Activated CD8-positive, alpha-beta T cell treated with anti-CD3 and anti-CD28 coated beads, Interleukin-2, amount 10 ng/mL, durations not matched to agents 7 days and 5 days (primary cell): ENCODE measurements around the gene UBTD1. TPM values are rescaled to one million over a fixed set of nuclear protein-coding genes. Genes with fewer than 3 reads are reported as not detected.

ENCODE experiments used
- ATAC-seq: fragments of 150-1000 bp; cut with Tn5 transposase; one replicate; pipeline ENCODE4 v1.10.0; 2021; ENCODE audit warnings: moderate library complexity
- CTCF ChIA-PET: fragments of 350-600 bp; sonication (Branson Sonifier 250); formaldehyde crosslinking; loops from one replicate; lab custom pipeline; 2021; ENCODE audit warnings: antibody characterized with exemption; lab: Charles Lee
- POLR2A ChIA-PET: fragments of 350-600 bp; sonication (Branson Sonifier 250); formaldehyde crosslinking; loops from one replicate; lab custom pipeline; 2021; ENCODE audit warnings: antibody characterized with exemption; lab: Charles Lee
- DNase-seq: peaks from one replicate; pipeline ENCODE4 v3.0.0-alpha.2; 2020
- H3K27ac Mint-ChIP-seq: one replicate; pipeline ENCODE4 v1.8.0; 2021; ENCODE audit warnings: mild to moderate bottlenecking, mixed read lengths
- H3K27me3 Mint-ChIP-seq: one replicate; pipeline ENCODE4 v1.8.0; 2021; ENCODE audit warnings: low read depth, mixed read lengths
- H3K36me3 Mint-ChIP-seq: one replicate; pipeline ENCODE4 v1.8.0; 2021; ENCODE audit warnings: low read depth, mixed read lengths
- H3K4me1 Mint-ChIP-seq: one replicate; pipeline ENCODE4 v1.8.0; 2021; ENCODE audit warnings: low read depth, mixed read lengths
- H3K4me3 Mint-ChIP-seq: one replicate; pipeline ENCODE4 v1.8.0; 2021; ENCODE audit warnings: mild to moderate bottlenecking, mixed read lengths
- H3K9me3 Mint-ChIP-seq: one replicate; pipeline ENCODE4 v1.8.0; 2022; ENCODE audit warnings: mixed read lengths; ENCODE audit not compliant: insufficient read depth
- total RNA-seq, 2 experiments: library from RNA; stranded (reverse); gene quantifications; one replicate each; pipeline ENCODE4 v1.2.3, GENCODE V29; 2021

The UBTD1 gene
- total RNA-seq, 2 experiments from 2014 or later, result 0.58 to 1.1 TPM

GRCh38 chr10:97529685-97530465 is 31.2 kb downstream of the UBTD1 start:
- DNase-seq, result no peak
- Mint-ChIP-seq H3K9me3 (no peaks in the 10 kb centered on the region), H3K27me3 (peaks cover 2% of the 10 kb centered on the region), H3K4me3 (no peak overlapping the region), H3K4me1 (no peaks in the 10 kb centered on the region), H3K36me3 (no peaks in the 10 kb centered on the region), H3K27ac (no peak overlapping the region)
- POLR2A ChIA-PET, result interaction anchor here (1.0 kb wide), 1 partner anchor 17 kb away, joined by 4 read pairs; no protein-coding TSS in a partner anchor
- CTCF ChIA-PET, result interaction anchor here (1.1 kb wide), 1 partner anchor 80 kb away, joined by 3 read pairs; no protein-coding TSS in a partner anchor
- ATAC-seq, result no peak

GRCh38 chr10:97531401-97531986 is 32.8 kb downstream of the UBTD1 start:
- POLR2A ChIA-PET, result no interaction called here
- H3K9me3 Mint-ChIP-seq, result no peaks in the 10 kb centered on the region
- H3K27me3 Mint-ChIP-seq, result no peaks in the 10 kb centered on the region
- CTCF ChIA-PET, result no interaction called here
- no peaks in the 10 kb centered on the region for H3K36me3 Mint-ChIP-seq
- DNase-seq (no peak), ATAC-seq (no peak)
- H3K27ac Mint-ChIP-seq, result no peak overlapping the region
- H3K4me1 Mint-ChIP-seq, result no peaks in the 10 kb centered on the region
- H3K4me3 Mint-ChIP-seq, result no peak overlapping the region

- Mint-ChIP-seq H3K27ac (no peak overlapping the region), H3K9me3 (no peaks in the 10 kb centered on the region), H3K4me1 (no peaks in the 10 kb centered on the region), H3K4me3 (no peak overlapping the region), H3K27me3 (no peaks in the 10 kb centered on the region), H3K36me3 (no peaks in the 10 kb centered on the region)
- ATAC-seq (no peak), DNase-seq (no peak)
- ChIA-PET CTCF (interaction anchor here (1.1 to 3.0 kb wide), 4 partner anchors 12 to 144 kb away, joined by 3 to 17 read pairs (median 8); no protein-coding TSS in a partner anchor), POLR2A (no interaction called here)
Measured at GRCh38 chr10:97532935-97533671, 34.4 kb downstream of the UBTD1 start.

GRCh38 chr10:97533888-97534287 is 35.2 kb downstream of the UBTD1 start:
- Mint-ChIP-seq H3K4me1 (no peaks in the 10 kb centered on the region), H3K27ac (no peak overlapping the region), H3K9me3 (no peaks in the 10 kb centered on the region), H3K36me3 (no peaks in the 10 kb centered on the region), H3K27me3 (no peaks in the 10 kb centered on the region), H3K4me3 (no peak overlapping the region)
- ATAC-seq, result no peak
- no peak for DNase-seq
- ChIA-PET POLR2A (no interaction called here), CTCF (interaction anchor here (1.0 to 3.0 kb wide), 9 partner anchors 12 to 143 kb away, joined by 3 to 17 read pairs (median 4); partner anchors contain the start of gene UBTD1)

- peak; percentile 65 for ATAC-seq
- POLR2A ChIA-PET, result interaction anchor here (0.6 kb wide), 1 partner anchor 199 kb away, joined by 3 read pairs; no protein-coding TSS in a partner anchor
- H3K4me1 Mint-ChIP-seq, result no peaks in the 10 kb centered on the region
- H3K36me3 Mint-ChIP-seq, result no peaks in the 10 kb centered on the region
- no peaks in the 10 kb centered on the region for H3K9me3 Mint-ChIP-seq
- DNase-seq, result peak; percentile 46
- H3K4me3 Mint-ChIP-seq, result no peak overlapping the region
- no peak overlapping the region for H3K27ac Mint-ChIP-seq
- CTCF ChIA-PET, result interaction anchor here (0.8 to 3.0 kb wide), 12 partner anchors 11 to 122 kb away, joined by 3 to 17 read pairs (median 4); partner anchors contain the start of genes ANKRD2 and UBTD1
- no peaks in the 10 kb centered on the region for H3K27me3 Mint-ChIP-seq
Measured at GRCh38 chr10:97534746-97535367, 36.1 kb downstream of the UBTD1 start.

- POLR2A ChIA-PET, result interaction anchor here (0.6 kb wide), 1 partner anchor 16 kb away, joined by 4 read pairs; no protein-coding TSS in a partner anchor
- no peaks in the 10 kb centered on the region for H3K36me3 Mint-ChIP-seq
- no peaks in the 10 kb centered on the region for H3K9me3 Mint-ChIP-seq
- no peaks in the 10 kb centered on the region for H3K27me3 Mint-ChIP-seq
- no peak for DNase-seq
- no peak overlapping the region for H3K4me3 Mint-ChIP-seq
- no peak overlapping the region for H3K27ac Mint-ChIP-seq
- CTCF ChIA-PET, result no interaction called here
- no peak for ATAC-seq
- peaks cover under 1% of the 10 kb centered on the region for H3K4me1 Mint-ChIP-seq
Measured at GRCh38 chr10:97537186-97537869, 38.6 kb downstream of the UBTD1 start.

GRCh38 chr10:97538411-97538810 is 39.7 kb downstream of the UBTD1 start:
- Mint-ChIP-seq H3K9me3 (no peaks in the 10 kb centered on the region), H3K4me3 (no peak overlapping the region), H3K36me3 (no peaks in the 10 kb centered on the region), H3K27me3 (no peaks in the 10 kb centered on the region), H3K27ac (no peak overlapping the region), H3K4me1 (peaks cover 12% of the 10 kb centered on the region)
- POLR2A ChIA-PET, result interaction anchor here (1.4 kb wide), 1 partner anchor 14 kb away, joined by 4 read pairs; no protein-coding TSS in a partner anchor
- CTCF ChIA-PET, result no interaction called here
- no peak for DNase-seq
- no peak for ATAC-seq

- Mint-ChIP-seq H3K4me1 (peaks cover 13% of the 10 kb centered on the region), H3K4me3 (no peak overlapping the region), H3K27ac (no peak overlapping the region), H3K27me3 (no peaks in the 10 kb centered on the region), H3K36me3 (no peaks in the 10 kb centered on the region), H3K9me3 (no peaks in the 10 kb centered on the region)
- CTCF ChIA-PET, result interaction anchor here (1.3 kb wide), 1 partner anchor 40 kb away, joined by 4 read pairs; the partner anchor contains the start of gene UBTD1
- no peak for DNase-seq
- ATAC-seq, result no peak
- POLR2A ChIA-PET, result interaction anchor here (1.4 kb wide), 1 partner anchor 13 kb away, joined by 4 read pairs; no protein-coding TSS in a partner anchor
Measured at GRCh38 chr10:97538839-97539238, 40.1 kb downstream of the UBTD1 start.

- ATAC-seq (no peak), DNase-seq (no peak)
- CTCF ChIA-PET, result interaction anchor here (1.3 kb wide), 1 partner anchor 40 kb away, joined by 4 read pairs; the partner anchor contains the start of gene UBTD1
- Mint-ChIP-seq H3K4me1 (peaks cover 13% of the 10 kb centered on the region), H3K27ac (no peak overlapping the region), H3K9me3 (no peaks in the 10 kb centered on the region), H3K36me3 (no peaks in the 10 kb centered on the region), H3K27me3 (no peaks in the 10 kb centered on the region), H3K4me3 (no peak overlapping the region)
- POLR2A ChIA-PET, result interaction anchor here (1.4 kb wide), 1 partner anchor 12 kb away, joined by 4 read pairs; no protein-coding TSS in a partner anchor
Measured at GRCh38 chr10:97539523-97540200, 40.9 kb downstream of the UBTD1 start.

- Mint-ChIP-seq H3K9me3 (no peaks in the 10 kb centered on the region), H3K36me3 (no peaks in the 10 kb centered on the region), H3K4me1 (peaks cover 13% of the 10 kb centered on the region), H3K27me3 (no peaks in the 10 kb centered on the region), H3K27ac (no peak overlapping the region), H3K4me3 (no peak overlapping the region)
- ChIA-PET CTCF (no interaction called here), POLR2A (no interaction called here)
- DNase-seq, result no peak
- no peak for ATAC-seq
Measured at GRCh38 chr10:97540669-97541500, 42.2 kb downstream of the UBTD1 start.
